ENCODE measurements around the gene RPL28.
"Not testable (repeated sequence)": the region's sequence is repeated elsewhere in the genome, so short reads cannot be mapped to it uniquely, and the experiment has no call there.

The RPL28 gene

DNA sequence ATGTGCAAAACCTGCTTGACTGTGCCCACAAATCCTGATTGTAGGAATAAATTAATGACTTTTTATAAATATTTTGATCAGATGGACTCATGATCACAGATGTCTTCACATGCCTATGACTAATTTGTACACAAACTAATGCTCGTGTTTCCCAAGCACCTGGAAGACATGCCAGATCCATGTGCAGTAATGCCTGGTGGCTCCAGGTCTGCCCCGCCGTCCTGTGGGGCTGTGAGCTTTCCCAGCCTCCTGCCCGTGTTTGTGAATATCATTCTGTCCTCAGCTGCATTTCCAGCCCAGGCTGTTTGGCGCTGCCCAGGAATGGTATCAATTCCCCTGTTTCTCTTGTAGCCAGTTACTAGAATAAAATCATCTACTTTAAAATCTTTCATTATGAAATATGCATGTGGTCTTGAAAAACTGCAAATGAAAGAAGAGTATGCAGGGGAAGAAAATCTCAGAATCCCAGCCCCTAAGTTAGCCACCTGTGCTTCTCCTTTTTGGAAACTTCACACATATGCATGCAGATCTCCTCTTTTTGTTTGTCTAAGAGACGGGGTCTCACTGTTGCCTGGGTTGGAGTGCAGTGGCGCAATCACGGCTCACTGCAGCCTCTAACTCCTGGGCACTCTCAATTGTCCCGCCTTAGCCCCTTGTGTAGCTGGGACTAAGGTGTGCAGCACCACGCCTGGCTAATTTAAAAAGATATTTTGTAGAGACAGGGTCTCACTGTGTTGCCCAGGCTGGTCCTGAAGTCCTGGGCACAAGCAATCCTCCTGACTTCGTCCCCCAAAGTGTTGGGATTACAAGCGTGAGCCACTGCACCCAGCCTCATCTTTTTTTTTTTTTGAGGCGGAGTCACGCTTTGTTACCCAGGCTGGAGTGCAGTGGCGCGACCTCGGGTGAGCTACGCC, 6.2 kb downstream of the RPL28 start:
- no peak for DNase-seq (ENCODE audit: low read depth in 2 of 2)

DNA sequence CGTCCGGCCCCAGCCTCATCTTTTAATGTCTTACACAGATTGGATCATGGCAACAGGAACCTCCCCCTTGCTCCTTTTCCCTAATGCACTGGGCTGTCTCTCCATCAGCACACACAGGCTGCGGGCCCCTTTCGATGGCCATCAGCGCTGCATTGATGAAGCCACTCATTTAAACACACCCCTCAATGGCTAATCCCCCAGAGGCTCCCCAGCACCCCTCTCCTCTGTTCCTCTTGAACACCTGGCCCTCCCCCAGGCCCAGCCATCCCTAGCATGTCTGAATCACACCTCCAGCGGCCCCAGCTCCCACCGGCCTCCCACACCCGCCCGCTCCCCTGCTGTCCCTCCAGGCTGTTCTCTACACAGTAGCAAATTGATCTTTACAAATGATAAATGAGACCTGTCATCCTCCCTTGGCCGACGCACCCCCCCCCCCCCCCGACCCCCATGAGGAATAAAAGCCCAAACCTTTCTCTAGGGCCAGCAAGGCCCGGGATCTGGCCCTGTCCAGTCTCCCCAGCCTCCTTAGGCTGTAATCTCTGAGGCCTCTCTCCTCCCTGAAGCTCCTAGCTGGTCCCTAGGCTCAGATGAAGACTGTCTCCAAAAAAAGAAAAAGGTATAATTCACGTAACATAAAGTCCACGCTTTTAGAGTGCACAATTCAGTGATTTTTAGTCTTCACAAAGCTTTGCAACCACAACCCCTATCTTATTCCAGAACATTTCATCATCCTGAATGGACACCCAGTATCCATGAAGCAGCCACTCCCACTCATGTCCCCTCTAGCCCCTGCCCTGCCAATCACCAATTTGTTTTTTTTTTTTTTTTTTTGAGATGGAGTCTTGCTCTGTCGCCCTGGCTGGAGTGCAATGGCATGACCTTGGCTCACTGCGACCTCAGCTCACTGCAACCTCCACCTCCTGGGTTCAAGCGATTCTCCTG, 7.4 kb downstream of the RPL28 start:
- no peak for DNase-seq (ENCODE audit: low read depth in 2 of 2)

DNA sequence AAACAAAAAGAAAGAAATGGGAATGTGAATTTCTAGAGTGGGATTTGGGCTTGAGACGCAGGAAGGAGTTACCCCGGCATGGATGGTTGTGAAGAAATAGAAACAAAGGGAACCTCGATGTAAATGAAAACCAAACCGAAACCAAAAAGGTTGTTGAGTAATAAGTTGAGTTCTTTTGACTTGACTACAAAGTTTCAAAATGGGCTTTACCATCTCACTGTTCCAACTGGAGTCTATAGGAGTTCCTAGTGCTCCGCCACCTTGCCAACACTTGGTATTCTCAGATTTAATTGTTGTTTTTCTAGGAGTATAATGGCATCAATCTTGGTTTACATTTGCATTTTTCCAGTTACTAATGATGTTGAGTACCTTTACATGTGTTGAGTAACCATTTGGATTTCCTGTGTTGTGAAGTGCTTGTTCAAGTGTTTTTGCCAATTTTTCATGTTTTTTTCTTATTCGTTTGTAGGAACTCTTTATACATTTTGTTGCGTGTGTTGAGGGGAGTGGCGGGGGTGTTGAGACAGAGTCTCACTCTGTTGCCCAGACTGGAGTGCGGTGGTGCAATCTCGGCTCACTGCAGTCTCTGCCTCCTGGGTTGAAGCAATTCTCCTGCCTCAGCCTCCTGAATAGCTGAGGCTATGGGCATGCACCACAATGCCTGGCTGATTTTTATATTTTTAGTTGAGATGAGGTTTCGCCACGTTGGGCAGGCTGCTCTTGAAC, 12.6 kb downstream of the RPL28 start:
- DNase-seq (ENCODE audit: low read depth in 2 of 2): no peak

DNA sequence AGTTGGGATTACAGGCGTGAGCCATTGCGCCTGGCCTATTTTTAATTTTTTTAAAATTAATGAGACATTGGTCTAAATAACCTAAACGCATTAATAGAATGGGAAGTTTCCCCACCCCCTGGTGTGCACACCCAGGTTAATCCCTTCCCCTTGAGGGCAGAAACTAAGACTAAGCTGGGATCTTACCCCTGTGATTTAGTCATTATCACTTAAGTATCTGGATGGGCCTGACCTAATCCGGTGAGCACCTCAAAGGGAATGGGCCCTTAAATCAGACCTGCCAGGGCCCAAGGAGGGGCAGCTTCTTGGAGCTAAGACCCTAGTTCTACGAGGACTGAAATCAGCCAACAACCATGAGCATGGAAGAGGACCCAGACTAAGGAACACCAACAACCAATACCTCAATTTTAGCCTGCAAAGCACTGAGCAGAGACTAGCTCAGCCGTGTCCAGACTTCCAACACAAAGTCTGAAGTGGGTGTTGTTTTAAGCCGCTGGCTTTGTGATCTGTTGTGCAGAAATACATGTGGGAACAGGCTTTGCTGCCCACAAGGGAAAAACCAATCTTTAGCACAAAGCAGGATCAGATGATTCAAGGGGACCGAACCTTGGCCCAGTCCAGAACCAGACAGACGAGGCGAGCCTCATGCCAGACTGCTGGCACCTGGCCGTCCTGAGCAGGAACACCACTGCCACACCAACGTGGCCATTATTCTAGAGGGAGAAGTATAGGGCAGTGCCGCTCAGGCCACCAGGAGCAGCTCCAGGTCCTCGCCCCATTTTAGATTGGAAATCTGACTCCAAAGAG, 14.8 kb downstream of the RPL28 start:
- DNase-seq (ENCODE audit: low read depth in 2 of 2): no peak

DNA sequence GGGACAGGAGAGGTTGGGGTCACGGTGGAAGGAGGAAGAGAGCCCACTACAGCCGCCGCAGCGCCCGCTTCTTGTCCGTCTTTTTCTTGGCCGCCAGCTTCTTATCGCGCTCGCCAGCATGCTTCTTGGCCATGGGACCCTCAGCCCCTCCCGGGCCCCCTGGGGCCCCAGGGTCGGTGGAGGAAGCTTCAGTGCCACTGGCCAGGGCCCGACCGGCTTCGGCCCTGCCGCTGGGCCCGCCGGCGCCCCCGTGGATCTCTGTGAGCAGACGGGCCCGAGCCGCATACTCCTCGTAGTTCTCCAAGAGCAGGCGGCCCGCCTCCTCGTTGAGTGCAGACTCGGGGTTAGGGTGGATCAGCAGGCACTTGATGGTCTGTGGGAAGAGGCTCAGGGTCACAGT, 15.7 kb downstream of the RPL28 start:
- DNase-seq (ENCODE audit: low read depth in 2 of 2): not testable (repeated sequence)

DNA sequence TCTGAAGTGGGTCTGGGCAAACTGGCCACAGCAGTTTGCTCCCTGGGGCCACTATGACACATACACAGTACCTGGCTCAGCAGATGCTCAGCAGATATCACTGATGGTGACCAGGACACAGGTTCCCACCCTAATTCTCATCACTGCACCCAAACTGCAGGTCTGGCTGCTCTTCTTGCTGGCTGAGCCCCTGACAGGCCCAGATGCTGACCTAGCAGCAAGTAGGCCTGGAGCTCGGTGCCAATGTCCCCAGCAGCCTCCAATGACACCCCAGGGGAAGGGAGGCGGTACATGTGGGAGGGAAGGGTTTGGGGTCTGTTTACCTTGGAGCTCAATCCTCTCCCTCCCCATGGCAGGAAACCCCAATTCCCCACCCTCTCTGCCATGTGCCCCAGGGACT, 16.8 kb downstream of the RPL28 start:
- no peak for DNase-seq (ENCODE audit: low read depth in 2 of 2)

DNA sequence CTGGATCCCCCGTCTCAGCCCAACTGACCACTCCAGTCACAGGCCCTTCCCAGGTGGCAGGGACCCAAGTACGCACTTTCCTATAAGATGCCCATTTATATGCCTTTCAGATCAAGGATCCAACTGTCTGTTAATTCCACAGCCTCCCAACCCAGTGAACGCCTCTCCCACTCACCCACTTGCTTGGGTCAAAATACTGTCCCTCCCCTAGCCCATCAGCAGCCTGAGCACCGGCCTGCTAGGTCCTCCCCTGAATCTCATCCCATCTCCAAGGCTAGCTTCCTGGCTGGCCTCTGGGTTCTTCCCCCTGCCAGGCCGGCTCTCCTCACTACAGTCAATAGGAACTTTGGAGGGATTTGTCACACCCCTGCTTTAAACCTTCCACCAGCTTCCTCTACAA, 19.9 kb downstream of the RPL28 start:
- no peak for DNase-seq (ENCODE audit: low read depth in 2 of 2)

DNA sequence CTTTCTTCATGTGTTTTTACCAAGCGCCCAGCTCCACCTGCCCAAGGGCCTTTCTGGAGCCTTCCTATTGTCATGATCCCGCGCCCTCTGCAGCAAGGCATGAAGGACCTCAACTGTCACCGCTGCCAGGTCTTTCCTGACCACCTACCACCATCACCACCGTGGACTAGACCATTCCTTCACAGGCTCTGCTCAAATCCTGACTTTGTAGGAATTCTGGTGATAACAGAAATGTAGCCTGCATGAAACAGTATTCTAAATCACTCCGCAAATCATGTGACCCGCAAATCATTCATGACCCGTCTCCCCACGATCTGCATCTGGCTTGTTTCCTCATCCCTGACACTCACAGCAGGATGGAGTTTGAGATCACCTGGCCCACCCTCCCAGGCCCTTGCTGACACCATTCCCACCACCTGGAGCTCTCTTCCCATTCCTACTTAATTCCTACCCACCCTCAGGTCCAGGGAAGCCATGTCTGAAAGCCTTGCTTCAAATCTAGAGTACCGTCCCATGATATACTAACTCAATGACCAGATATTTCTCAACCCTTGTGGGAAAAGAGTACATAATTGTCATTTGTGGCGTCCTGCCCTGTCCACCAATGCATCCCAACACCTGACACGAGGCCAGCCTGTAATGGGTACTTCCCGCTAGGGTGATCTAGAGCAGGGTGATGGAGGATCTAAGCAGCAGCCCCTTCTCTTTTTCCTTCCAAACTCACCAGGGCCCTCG, 20.5 kb downstream of the RPL28 start:
- no peak for DNase-seq (ENCODE audit: low read depth in 2 of 2)

DNA sequence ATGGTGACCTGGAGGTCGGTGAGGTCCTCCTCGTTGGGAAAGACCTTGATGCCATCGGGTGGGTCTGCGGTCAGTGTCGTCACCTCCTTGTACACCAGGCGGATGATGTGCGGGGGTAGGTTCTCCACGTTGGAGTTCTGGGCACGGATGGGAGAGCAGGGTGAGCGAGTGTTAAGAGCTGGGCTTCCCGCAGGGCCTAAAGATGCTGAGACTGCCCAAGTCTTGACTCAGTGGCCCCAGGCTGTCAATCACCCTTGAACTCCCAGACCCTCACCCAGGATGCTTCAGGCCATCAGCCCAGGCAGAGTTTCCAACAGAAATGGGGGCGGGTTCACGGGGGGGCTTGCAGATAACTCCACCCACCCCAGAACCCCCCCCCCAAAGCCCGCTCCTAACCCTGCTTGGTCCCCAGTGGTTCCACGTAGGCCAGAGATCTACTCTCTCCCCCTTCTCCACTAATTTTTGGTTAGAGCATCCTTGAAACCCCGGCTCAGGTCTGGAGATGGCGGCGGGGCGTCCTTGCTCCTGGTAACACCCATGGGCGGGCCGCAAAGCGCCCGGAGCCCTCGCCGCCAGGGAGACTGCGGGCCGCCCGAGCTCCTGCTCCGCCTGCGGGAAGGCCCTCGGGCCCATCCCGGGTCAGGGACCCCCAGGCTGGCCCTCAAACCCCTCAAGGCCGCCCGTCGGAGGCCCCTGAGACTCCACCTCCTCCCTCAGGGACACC, 21.3 kb downstream of the RPL28 start:
- DNase-seq (ENCODE audit: low read depth in 2 of 2): peak in 1 of 2 donors; percentile 38

DNA sequence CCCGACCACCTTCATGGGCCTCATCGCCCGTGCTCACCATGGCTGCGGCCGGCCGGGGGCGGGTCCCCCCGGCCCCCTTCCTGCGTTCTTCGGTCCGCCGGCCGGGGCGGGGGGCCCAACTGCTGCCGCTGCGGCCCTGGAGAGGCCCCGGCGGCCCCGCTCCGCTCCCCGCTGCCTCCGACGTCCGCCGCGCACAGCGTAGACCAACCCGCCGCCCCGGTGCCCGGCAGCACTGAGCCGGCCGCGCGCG, 21.7 kb downstream of the RPL28 start, which contains the start of gene UBE2S:
TSS of gene UBE2S (minus strand) at position 239 of the 250 bp plus-strand sequence. CDS start at position 40, 199 bp downstream.
- DNase-seq (ENCODE audit: low read depth in 2 of 2): not testable (repeated sequence)

DNA sequence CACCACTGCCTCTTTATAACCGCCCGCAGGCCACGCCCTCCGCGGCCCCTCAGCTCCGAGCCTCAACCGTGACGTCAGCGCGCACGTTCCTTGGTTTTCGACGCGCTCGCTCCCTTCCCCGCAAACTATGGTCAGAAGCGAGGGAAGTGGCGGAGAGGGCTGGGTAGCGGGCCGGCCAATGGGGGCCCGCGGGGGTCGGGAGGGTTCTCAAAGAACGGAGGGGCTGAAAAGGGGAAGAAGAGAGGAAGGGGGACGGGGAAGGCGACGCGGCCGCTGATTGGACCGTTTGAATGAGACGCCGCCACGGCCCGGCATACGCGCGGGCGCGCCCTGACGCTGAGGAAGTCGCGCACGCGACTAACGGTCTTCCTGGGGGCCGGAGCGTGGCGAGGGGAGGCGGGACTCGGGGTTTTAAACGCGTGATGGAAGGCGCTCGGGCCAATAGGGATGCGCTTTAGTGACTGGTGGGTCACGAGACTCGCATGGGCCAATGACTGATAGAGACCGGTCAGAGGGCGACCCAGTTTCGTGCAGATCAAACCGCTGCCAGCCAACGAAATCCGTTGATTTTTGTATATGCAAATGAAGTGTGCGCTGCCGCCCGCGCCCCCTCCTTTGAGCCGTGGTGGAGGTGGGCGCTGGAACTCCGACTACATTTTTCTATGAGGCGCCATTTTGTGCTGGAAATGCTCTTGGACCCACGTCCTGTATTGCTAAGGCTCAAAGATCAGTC, 22.2 kb downstream of the RPL28 start:
- DNase-seq (ENCODE audit: low read depth in 2 of 2): peak; percentile 96 to 97

DNA sequence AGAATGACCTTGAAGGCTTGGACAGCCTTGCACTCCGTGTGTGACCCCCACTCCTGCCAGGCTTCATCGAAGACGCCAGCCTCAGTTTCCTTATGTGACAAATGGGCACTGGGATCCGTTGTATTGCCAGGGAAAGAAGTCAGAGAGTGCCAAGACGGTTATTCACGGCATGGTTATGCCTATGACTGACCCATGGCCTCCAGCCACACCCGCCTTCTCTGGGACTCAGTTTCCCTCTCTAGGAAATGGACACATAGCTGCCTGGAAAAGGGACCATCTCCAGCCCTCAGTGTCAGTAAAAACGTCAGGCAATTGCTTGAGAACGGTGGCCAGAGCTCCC, 22.8 kb downstream of the RPL28 start:
- no peak for DNase-seq (ENCODE audit: low read depth in 2 of 2)

DNA sequence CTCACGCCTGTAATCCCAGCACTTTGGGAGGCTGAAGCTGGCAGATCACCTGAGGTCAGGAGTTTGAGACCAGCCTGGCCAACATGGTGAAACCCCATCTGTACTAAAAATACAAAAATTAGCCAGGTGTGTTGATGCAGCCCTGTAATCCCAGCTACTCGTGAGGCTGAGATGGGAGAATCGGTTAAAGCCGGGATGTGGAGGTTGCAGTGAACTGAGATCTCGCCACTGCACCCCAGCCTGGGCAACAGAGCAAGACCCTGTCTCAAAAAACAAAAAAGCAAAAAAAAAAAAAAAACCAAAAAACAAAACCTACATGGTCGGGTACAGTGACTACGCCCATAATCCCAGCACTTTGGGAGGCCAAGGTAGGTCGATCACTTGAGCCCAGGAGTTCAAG, 23.4 kb downstream of the RPL28 start:
- not testable (repeated sequence) for DNase-seq (ENCODE audit: low read depth in 2 of 2)

DNA sequence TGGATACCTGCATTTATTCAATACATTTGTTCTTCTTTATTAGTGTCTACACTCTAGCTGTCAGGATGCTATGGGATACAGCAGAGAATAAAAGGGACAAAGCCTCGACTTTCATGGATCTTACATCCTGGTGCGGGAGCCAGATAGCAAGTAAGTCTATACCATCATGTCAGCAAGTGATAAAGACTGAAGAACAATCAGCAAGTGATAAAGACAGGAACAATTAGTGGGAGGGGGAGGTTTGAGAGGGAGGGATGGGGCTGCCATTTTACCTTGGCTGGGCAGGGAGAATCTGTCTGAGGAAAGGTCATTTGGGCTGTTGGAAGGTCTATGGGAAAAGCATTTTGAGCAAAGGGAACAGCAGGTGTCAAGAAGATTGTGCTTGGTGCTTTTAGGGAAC, 24.4 kb downstream of the RPL28 start:
- DNase-seq (ENCODE audit: low read depth in 2 of 2): no peak

DNA sequence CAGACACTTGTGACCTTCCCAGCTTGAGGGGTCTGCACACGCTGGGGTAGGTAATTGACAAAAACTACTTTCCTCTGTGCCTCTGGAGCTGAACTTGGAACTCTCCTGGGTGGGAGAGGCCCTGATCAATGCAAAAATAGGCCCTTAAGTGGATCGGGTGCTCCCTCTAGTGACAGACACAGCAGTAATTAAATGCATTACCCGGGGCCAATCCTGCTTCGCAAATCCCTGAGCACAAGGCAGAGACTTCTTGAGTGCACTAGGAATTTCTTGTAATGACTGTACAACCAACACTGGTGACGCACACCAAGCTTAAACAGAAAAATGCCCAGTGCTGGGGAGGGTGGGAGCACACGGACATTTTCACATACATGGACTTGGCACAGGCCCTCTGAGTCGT, 32.5 kb downstream of the RPL28 start:
- DNase-seq (ENCODE audit: low read depth in 2 of 2): peak in 1 of 2 donors; percentile 29

DNA sequence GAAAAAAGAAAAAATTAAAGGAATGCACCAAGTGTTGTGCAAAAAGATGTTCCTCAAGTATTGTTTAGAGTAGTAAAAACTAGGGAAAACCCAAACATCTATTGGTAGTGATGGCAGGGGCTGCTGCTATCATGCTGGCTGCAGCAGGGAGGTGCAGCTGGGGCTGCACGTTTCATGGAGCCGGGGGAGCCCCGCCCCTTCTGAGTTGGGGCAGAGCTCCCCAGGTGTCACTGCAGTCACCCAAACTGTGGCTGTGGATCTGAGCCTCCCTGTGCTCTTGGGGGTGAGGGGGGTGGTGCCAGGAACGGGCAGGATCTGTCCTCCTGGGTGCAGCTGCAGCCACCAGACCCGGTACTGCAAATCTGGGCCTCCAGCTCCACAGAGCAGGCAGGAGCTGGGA, 33.4 kb downstream of the RPL28 start:
- no peak for DNase-seq (ENCODE audit: low read depth in 2 of 2)

DNA sequence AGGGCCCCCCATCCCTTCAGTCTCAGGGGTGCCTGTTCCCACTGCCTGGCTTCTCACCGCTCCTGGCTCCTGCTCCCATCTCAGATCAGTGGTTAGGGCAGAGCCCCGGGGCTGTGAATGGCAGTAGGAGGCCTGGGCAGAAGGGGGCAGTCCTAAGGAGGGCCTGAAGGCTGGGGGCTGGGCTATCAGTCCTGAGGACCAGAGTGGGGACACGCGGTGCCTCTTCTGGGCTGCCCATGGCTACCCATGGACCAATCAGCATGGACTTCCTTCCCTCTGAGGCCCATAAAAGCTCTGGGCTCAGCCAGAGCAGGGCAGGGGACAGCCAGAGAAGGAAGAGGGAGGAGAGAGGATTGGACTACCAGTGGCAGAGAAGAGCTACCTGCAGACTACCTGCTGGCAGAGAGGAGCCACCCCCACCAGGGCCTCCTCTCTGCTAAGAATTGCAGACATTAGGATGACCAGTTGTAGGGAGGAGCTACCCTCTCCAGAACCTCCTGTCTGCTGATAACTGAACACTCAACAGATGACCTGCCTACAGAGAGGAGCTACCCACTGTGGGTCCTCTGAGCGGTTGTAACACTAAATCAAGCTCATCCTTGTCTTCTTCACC, 34.0 kb downstream of the RPL28 start:
- no peak for DNase-seq (ENCODE audit: low read depth in 2 of 2)

DNA sequence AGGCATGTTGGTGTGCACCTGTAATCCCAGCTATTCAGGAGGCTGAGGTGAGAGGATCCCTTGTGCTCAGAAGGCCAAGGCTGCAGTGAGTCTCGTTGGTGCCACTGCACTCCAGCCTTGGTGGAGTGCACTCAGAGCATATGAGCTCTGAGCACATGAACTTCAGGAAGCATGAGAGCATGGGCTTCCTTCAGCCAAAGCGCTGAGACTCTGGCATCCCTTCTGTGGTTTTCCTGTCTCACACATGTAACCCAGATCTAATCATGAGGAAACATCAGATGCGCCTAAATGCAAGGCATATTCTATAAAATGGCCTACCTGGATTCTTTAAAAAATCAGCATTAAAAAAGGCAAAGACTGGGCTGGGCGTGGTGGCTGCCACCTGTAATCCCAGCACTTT, 35.5 kb downstream of the RPL28 start:
- DNase-seq (ENCODE audit: low read depth in 2 of 2): not testable (repeated sequence)
